Fibroblast of lung (primary cell): Measurements from ENCODE around the gene GMEB1. TPM values are rescaled to one million over a fixed set of nuclear protein-coding genes. Genes with fewer than 3 reads are reported as not detected.
"Not testable (repeated sequence)": the region's sequence is repeated elsewhere in the genome, so short reads cannot be mapped to it uniquely, and the experiment has no call there.

Source experiments
- DNase-seq, 2 donors: peaks; one replicate each; pipeline versions ENCODE4 v3.0.0 to v3.0.0-alpha.2; 2010; ENCODE audit warnings: low read depth in 2 of 2
- H2AFZ ChIP-seq: 2 replicates; pipeline ENCODE4 v1.5.1; 2012; ENCODE audit warnings: low read length, control low read depth, inconsistent platforms
- H3K27ac ChIP-seq: 2 replicates; pipeline ENCODE4 v1.5.1; 2011; ENCODE audit warnings: low read length, control low read depth; ENCODE audit not compliant: insufficient read depth
- H3K27me3 ChIP-seq: 2 replicates; pipeline ENCODE4 v1.5.1; 2011; ENCODE audit warnings: mild to moderate bottlenecking, low read length; ENCODE audit not compliant: control insufficient read depth, insufficient read depth
- H3K36me3 ChIP-seq: 2 replicates; pipeline ENCODE4 v1.5.1; 2011; ENCODE audit warnings: low read length; ENCODE audit not compliant: control insufficient read depth, insufficient read depth
- H3K4me1 ChIP-seq: 2 replicates; pipeline ENCODE4 v1.5.1; 2011; ENCODE audit warnings: low read length; ENCODE audit not compliant: control insufficient read depth, insufficient read depth; ENCODE audit errors: extremely low read depth
- H3K4me2 ChIP-seq: 2 replicates; pipeline ENCODE4 v1.5.1; 2011; ENCODE audit warnings: low read length, control low read depth; ENCODE audit not compliant: insufficient read depth; ENCODE audit errors: extremely low read depth
- H3K4me3 ChIP-seq, 4 experiments: fragments of 200-600 bp in 1 of 4; sonication (generic) in 1 of 4; replicated peaks in 1 of 4; 2 replicates each; pipeline ENCODE4 v1.5.1; 2011 to 2016; ENCODE audit warnings: low read length in 4 of 4, low read depth in 3 of 4, mild to moderate bottlenecking in 3 of 4, control low read depth in 2 of 4, inconsistent platforms in 1 of 4, mixed read lengths in 1 of 4; ENCODE audit not compliant: insufficient read depth in 1 of 4; ENCODE audit errors: control extremely low read depth in 1 of 4
- H3K79me2 ChIP-seq: 2 replicates; pipeline ENCODE4 v1.5.1; 2012; ENCODE audit warnings: mild to moderate bottlenecking, low read length, inconsistent platforms; ENCODE audit not compliant: control insufficient read depth, insufficient read depth
- H3K9ac ChIP-seq: 2 replicates; pipeline ENCODE4 v1.5.1; 2011; ENCODE audit warnings: mild to moderate bottlenecking, low read length, control low read depth; ENCODE audit not compliant: insufficient read depth
- H3K9me3 ChIP-seq: 2 replicates; pipeline ENCODE4 v1.5.1; 2012; ENCODE audit warnings: low read depth, low read length; ENCODE audit not compliant: control insufficient read depth, insufficient read depth
- H4K20me1 ChIP-seq: 2 replicates; pipeline ENCODE4 v1.5.1; 2011; ENCODE audit warnings: low read length; ENCODE audit not compliant: control insufficient read depth, insufficient read depth; ENCODE audit errors: extremely low read depth
- CTCF ChIP-seq, 2 donors: IDR thresholded peaks in 1 of 2; conservative IDR thresholded peaks in 1 of 2; 1 replicate in 1 of 2; 2 replicates in 1 of 2; pipeline ENCODE4 v1.5.1; 2011 to 2012; ENCODE audit warnings: low read length in 2 of 2, control low read depth in 1 of 2, inconsistent platforms in 1 of 2, low read depth in 1 of 2, mild to moderate bottlenecking in 1 of 2
- EZH2 ChIP-seq: IDR thresholded peaks from 2 replicates; pipeline ENCODE4 v1.5.1; 2012; ENCODE audit warnings: low read length, control low read depth, mild to moderate bottlenecking; ENCODE audit errors: missing control alignments
- polyA plus RNA-seq, 2 donors: library from polyadenylated mRNA; depleted of rRNA in 1 of 2; stranded (reverse) in 1 of 2; unstranded in 1 of 2; fragments of >200 nt; gene quantifications; 2 replicates each; pipeline ENCODE4 v1.2.1, GENCODE V29; 2011 to 2012; ENCODE audit warnings: missing spikeins in 1 of 2
- total RNA-seq: library from RNA; depleted of rRNA; stranded (reverse); fragments of >200 nt; gene quantifications from 2 replicates; pipeline ENCODE4 v1.2.1, GENCODE V29; 2014

GMEB1 gene
- total and polyA plus RNA-seq, 2 donors (not counting 1 experiment from before 2014, with no cell fraction given) = 5.4 to 8.9 TPM

GRCh38 chr1:28644494-28644893 lies 24.1 kb upstream of the GMEB1 start:
- H3K4me1 ChIP-seq = peaks cover 13% of the 10 kb centered on the region
- H3K4me2 ChIP-seq = peak overlapping the region; percentile 75
- no peaks in the 10 kb centered on the region for H4K20me1 ChIP-seq
- peak overlapping the region; percentile 92 for H3K27ac ChIP-seq
- H2AFZ ChIP-seq = no peak overlapping the region
- H3K79me2 ChIP-seq = peaks cover 7% of the 10 kb centered on the region
- no peaks in the 10 kb centered on the region for H3K27me3 ChIP-seq
- TF ChIP-seq EZH2 = no peak
- TF ChIP-seq CTCF (conservative IDR thresholded peaks at IDR 0.05 in 1 of 2, IDR thresholded peaks at IDR 0.05 in 1 of 2; ENCODE audit: low read depth in 1 of 2, low read length in 2 of 2) = no peak
- no peaks in the 10 kb centered on the region for H3K9me3 ChIP-seq
- H3K9ac ChIP-seq = no peak overlapping the region
- peak overlapping the region in 1 of 4 experiments; percentile 99 for H3K4me3 ChIP-seq
- DNase-seq = no peak
- no peaks in the 10 kb centered on the region for H3K36me3 ChIP-seq

GRCh38 chr1:28645406-28645805 lies 23.2 kb upstream of the GMEB1 start:
- not testable (repeated sequence) for H3K27me3 ChIP-seq, H3K79me2 ChIP-seq, H2AFZ ChIP-seq, H3K4me2 ChIP-seq, DNase-seq, H3K9ac ChIP-seq, H3K9me3 ChIP-seq, H4K20me1 ChIP-seq, H3K4me3 ChIP-seq, H3K36me3 ChIP-seq, H3K27ac ChIP-seq
- H3K4me1 ChIP-seq = peaks cover 13% of the 10 kb centered on the region

GRCh38 chr1:28646040-28646439 lies 22.5 kb upstream of the GMEB1 start:
- TF ChIP-seq CTCF (conservative IDR thresholded peaks at IDR 0.05 in 1 of 2, IDR thresholded peaks at IDR 0.05 in 1 of 2; ENCODE audit: low read depth in 1 of 2, low read length in 2 of 2) (no peak), EZH2 (no peak)
- H3K27ac ChIP-seq = no peak overlapping the region
- peaks cover 13% of the 10 kb centered on the region for H3K4me1 ChIP-seq
- H3K79me2 ChIP-seq = peaks cover 7% of the 10 kb centered on the region
- H3K4me2 ChIP-seq = no peak overlapping the region
- no peaks in the 10 kb centered on the region for H3K27me3 ChIP-seq
- no peak overlapping the region for H3K9ac ChIP-seq
- H3K9me3 ChIP-seq = no peaks in the 10 kb centered on the region
- H3K4me3 ChIP-seq = no peak overlapping the region
- no peak overlapping the region for H2AFZ ChIP-seq
- no peaks in the 10 kb centered on the region for H4K20me1 ChIP-seq
- no peak for DNase-seq
- H3K36me3 ChIP-seq = no peaks in the 10 kb centered on the region
